GM21515 (cell line): ENCODE measurements around the gene CHIC2.

Experiments
- ATAC-seq: cut with Tn5 transposase; IDR thresholded peaks from one replicate; pipeline ENCODE4 v1.9.1; 2021; ENCODE audit not compliant: unreplicated experiment

Gene CHIC2

GRCh38 chr4:54014666-54015160, 49.7 kb downstream of the CHIC2 start:
- ATAC-seq, result no peak

GRCh38 chr4:54011201-54011600, 53.2 kb downstream of the CHIC2 start:
- ATAC-seq, result no peak

GRCh38 chr4:54006755-54007154, 57.6 kb downstream of the CHIC2 start:
- no peak for ATAC-seq

- no peak for ATAC-seq
Observed at GRCh38 chr4:54005475-54005874, 58.9 kb downstream of the CHIC2 start.

- ATAC-seq, result no peak
Observed at GRCh38 chr4:54004463-54004862, 59.9 kb downstream of the CHIC2 start.

GRCh38 chr4:54001668-54002365, 62.6 kb downstream of the CHIC2 start:
- no peak for ATAC-seq

- no peak for ATAC-seq
Observed at GRCh38 chr4:53997898-53998297, 66.5 kb downstream of the CHIC2 start.

GRCh38 chr4:53994382-53995102, 69.9 kb downstream of the CHIC2 start:
- no peak for ATAC-seq

- ATAC-seq, result no peak
Observed at GRCh38 chr4:53992785-53993184, 71.6 kb downstream of the CHIC2 start.

GRCh38 chr4:53991821-53992220, 72.6 kb downstream of the CHIC2 start:
- ATAC-seq, result no peak

- no peak for ATAC-seq
Observed at GRCh38 chr4:53990641-53991040, 73.8 kb downstream of the CHIC2 start.

- ATAC-seq, result no peak
Observed at GRCh38 chr4:53987761-53988171, 76.6 kb downstream of the CHIC2 start.

GRCh38 chr4:53986062-53986461, 78.3 kb downstream of the CHIC2 start:
- no peak for ATAC-seq

GRCh38 chr4:53981567-53981966, 82.8 kb downstream of the CHIC2 start:
- ATAC-seq, result no peak

- ATAC-seq, result no peak
Observed at GRCh38 chr4:53981066-53981465, 83.3 kb downstream of the CHIC2 start.

- ATAC-seq, result no peak
Observed at GRCh38 chr4:53974561-53974960, 89.8 kb downstream of the CHIC2 start.

- ATAC-seq, result no peak
Observed at GRCh38 chr4:53967986-53968385, 96.4 kb downstream of the CHIC2 start.

GRCh38 chr4:53963781-53964180, 100.6 kb downstream of the CHIC2 start:
- ATAC-seq, result no peak

GRCh38 chr4:53963336-53963735, 101.1 kb downstream of the CHIC2 start:
- no peak for ATAC-seq

- no peak for ATAC-seq
Observed at GRCh38 chr4:53962516-53963225, 101.7 kb downstream of the CHIC2 start.

- ATAC-seq, result no peak
Observed at GRCh38 chr4:53961351-53961750, 103.1 kb downstream of the CHIC2 start.

GRCh38 chr4:53960843-53961242, 103.6 kb downstream of the CHIC2 start:
- ATAC-seq, result no peak
